ENCODE data around the gene SH3D19. TPM values are rescaled to one million over a fixed set of nuclear protein-coding genes. Genes with fewer than 3 reads are reported as not detected.
"Not testable (repeated sequence)": the region's sequence is repeated elsewhere in the genome, so short reads cannot be mapped to it uniquely, and the experiment has no call there.

Gene SH3D19
- total RNA-seq, 3 donors from 2014 or later: 97.5 to 140 (median 102) TPM

DNA sequence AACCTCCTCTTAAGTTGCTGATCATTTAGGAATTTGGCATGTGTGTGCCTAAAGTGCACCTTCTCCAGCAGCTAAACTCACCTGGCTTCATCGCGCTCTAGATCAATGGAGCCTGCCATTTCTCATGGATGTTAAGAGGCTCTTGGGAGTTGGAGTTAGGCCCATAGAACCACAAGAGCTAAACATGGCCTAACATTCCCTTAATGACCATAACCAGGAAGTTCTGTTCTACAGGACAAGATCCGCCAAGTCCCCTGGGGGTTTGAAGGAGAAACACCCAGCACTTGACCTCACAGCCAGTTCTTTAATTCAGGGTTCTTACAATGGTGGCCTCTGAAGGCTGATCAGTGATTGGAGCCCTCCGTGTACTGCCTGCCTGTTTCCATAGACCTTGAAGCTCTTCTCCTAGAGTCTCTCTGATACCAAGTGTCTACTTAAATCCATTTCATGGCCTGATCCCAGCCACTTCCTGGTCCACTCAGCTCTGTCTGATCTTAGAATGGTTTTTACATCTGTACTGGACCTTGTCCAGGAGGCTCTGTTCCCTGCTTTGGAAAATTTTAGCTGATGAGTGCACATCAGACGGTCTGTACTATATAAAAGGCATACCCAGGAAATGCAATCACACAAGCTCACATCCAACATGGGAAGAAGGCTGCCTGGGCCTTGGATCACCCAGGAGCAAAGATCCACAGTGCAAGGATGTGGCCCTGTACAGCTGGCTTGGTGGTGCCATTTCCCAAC lies 180.9 kb downstream of the SH3D19 start:
- Histone ChIP-seq H3K9me3 (no peaks in the 10 kb centered on the region), H3K4me3 (no peak overlapping the region), H3K36me3 (ENCODE audit: low read depth) (no peaks in the 10 kb centered on the region), H3K4me1 (ENCODE audit: low read depth) (no peaks in the 10 kb centered on the region)
- no peak for ATAC-seq
- no peak for DNase-seq
- TF ChIP-seq, protein P1, sequence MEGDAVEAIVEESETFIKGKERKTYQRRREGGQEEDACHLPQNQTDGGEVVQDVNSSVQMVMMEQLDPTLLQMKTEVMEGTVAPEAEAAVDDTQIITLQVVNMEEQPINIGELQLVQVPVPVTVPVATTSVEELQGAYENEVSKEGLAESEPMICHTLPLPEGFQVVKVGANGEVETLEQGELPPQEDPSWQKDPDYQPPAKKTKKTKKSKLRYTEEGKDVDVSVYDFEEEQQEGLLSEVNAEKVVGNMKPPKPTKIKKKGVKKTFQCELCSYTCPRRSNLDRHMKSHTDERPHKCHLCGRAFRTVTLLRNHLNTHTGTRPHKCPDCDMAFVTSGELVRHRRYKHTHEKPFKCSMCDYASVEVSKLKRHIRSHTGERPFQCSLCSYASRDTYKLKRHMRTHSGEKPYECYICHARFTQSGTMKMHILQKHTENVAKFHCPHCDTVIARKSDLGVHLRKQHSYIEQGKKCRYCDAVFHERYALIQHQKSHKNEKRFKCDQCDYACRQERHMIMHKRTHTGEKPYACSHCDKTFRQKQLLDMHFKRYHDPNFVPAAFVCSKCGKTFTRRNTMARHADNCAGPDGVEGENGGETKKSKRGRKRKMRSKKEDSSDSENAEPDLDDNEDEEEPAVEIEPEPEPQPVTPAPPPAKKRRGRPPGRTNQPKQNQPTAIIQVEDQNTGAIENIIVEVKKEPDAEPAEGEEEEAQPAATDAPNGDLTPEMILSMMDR (IDR thresholded peaks at IDR 0.05): no peak
- intact Hi-C loops (cut with DNase I, micrococcal nuclease): no loop called here

DNA sequence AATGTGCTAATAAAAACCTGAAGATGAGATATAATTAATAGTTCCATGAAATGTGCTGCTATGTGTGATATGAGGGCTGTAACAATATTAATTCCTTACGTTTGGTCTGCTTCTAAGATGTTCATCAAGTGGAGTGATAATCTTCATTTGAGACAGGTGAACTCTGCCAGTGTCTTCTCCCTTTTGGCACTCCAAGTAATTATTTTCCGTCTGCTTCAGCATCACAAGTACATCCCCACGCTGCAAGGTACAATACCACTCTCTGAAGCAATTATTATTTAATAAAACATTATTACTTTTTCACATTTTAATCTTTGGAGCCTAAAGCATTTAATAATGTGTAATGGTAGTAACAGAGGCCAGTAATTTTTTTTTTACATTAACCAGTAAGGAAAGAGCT lies 181.6 kb downstream of the SH3D19 start:
- Histone ChIP-seq H3K4me1 (ENCODE audit: low read depth) (no peaks in the 10 kb centered on the region), H3K4me3 (no peak overlapping the region), H3K36me3 (ENCODE audit: low read depth) (no peaks in the 10 kb centered on the region), H3K9me3 (no peaks in the 10 kb centered on the region)
- no peak for DNase-seq
- TF ChIP-seq, protein P1 (IDR thresholded peaks at IDR 0.05): no peak
- intact Hi-C loops (cut with DNase I, micrococcal nuclease): no loop called here
- no peak for ATAC-seq

DNA sequence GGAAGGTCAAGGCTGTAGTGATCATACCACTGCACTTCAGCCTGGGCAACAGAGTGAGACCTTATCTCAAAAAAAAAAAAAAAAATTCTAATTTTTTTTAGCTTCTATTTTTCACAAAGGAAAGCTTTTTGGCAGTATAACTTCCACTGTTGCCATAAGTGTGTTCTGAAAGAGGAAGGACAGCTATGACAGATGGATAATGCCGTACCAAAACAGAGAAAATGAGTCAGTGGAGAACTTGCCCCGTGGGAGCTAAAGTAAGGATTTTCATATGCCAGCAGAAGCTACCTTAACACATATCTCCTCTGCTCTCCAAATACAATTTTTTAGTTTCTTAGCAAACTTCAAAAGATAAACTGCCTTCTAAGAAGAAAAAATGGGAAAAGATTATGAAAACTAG lies 182.2 kb downstream of the SH3D19 start:
- TF ChIP-seq, protein P1 (IDR thresholded peaks at IDR 0.05): no peak
- no peak for DNase-seq
- intact Hi-C loops (cut with DNase I, micrococcal nuclease): no loop called here
- no peaks in the 10 kb centered on the region for H3K4me1 ChIP-seq (ENCODE audit: low read depth)
- no peak for ATAC-seq
- no peak overlapping the region for H3K4me3 ChIP-seq
- no peaks in the 10 kb centered on the region for H3K9me3 ChIP-seq
- no peaks in the 10 kb centered on the region for H3K36me3 ChIP-seq (ENCODE audit: low read depth)

DNA sequence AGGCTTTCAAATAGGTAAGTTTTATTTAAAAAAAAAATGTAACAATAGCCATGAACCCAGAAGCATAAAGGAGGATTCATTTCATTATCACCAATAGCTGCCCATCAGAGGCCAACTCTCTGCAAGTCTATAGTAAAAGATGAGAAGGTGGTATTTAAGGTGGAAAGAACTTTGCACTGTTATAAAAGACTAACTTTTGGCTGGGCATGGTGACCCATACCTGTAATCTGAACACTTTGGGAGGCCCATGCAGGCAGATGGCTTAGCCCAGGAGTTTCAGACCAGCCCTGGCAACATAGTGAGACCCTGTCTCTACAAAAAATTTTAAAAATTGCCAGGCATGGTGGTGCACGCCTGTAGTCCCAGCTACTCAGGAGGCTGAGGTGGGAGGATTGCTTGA lies 182.6 kb downstream of the SH3D19 start:
- no peak for DNase-seq
- no peaks in the 10 kb centered on the region for H3K36me3 ChIP-seq (ENCODE audit: low read depth)
- no peaks in the 10 kb centered on the region for H3K9me3 ChIP-seq
- TF ChIP-seq, protein P1 (IDR thresholded peaks at IDR 0.05): no peak
- intact Hi-C loops (cut with DNase I, micrococcal nuclease): no loop called here
- no peak for ATAC-seq
- no peak overlapping the region for H3K4me3 ChIP-seq
- H3K4me1 ChIP-seq (ENCODE audit: low read depth): no peaks in the 10 kb centered on the region

DNA sequence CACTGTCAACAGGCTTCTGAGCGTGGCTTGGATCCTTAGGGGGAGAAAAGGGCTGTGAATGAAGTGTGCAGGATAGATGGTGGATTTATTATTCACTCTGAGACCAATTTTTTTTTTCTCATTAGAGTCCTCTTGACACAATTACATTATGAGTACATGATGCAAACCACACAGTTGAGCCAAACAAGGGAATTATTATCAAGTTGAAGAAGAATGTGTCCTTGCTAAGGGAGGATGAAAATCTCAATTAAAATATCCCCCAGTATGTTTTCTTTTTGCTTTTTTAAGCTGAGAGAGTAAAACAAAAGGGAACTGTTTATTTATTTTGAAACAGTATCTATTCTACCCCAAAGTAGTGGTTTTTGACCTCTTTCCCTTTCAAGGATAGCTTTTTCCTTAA lies 185.6 kb downstream of the SH3D19 start:
- TF ChIP-seq, protein P1 (IDR thresholded peaks at IDR 0.05): no peak
- intact Hi-C loops (cut with DNase I, micrococcal nuclease): no loop called here
- Histone ChIP-seq H3K9me3 (no peaks in the 10 kb centered on the region), H3K4me1 (ENCODE audit: low read depth) (no peaks in the 10 kb centered on the region), H3K36me3 (ENCODE audit: low read depth) (no peaks in the 10 kb centered on the region), H3K4me3 (no peak overlapping the region)
- DNase-seq (no peak), ATAC-seq (no peak)

DNA sequence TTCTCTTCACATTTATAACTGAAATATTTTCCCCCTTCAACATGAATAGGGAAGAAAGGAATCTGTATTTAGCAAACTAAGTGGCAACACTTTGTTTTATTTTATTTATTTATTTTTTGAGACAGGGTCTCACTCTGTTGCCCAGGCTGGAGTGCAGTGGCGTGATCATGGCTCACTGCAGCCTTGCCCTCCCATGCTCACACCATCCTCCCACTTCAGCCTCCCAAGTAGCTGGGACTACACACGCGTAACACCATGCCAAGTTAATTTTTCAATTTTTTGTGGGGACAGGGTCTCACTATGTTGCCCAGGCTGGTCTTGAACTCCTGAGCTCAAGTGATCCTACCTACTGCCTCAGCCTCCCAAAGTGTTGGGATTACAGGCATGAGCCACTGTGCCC lies 189.4 kb downstream of the SH3D19 start:
- intact Hi-C loops (cut with DNase I, micrococcal nuclease); H3K9me3 ChIP-seq; DNase-seq; H3K36me3 ChIP-seq (ENCODE audit: low read depth); ATAC-seq; H3K4me1 ChIP-seq (ENCODE audit: low read depth); H3K4me3 ChIP-seq: not testable (repeated sequence)
